Hepatic stellate cell (primary cell): ENCODE data around the gene TMEM168.
"Not testable (repeated sequence)": the region's sequence is repeated elsewhere in the genome, so short reads cannot be mapped to it uniquely, and the experiment has no call there.

Experiments
- DNase-seq: peaks from one replicate; pipeline ENCODE4 v3.0.0; 2011; ENCODE audit warnings: low spot score

The TMEM168 gene

GRCh38 chr7:112789817-112790585 lies at the start of gene TMEM168:
Gene TMEM168, minus strand, starts transcription at chr7:112790393. Its CDS starts 5,568 bp downstream, at chr7:112784825.
- DNase-seq, result peak; percentile 57

GRCh38 chr7:112835928-112836327 lies 45.7 kb upstream of the TMEM168 start:
- not testable (repeated sequence) for DNase-seq

DNA sequence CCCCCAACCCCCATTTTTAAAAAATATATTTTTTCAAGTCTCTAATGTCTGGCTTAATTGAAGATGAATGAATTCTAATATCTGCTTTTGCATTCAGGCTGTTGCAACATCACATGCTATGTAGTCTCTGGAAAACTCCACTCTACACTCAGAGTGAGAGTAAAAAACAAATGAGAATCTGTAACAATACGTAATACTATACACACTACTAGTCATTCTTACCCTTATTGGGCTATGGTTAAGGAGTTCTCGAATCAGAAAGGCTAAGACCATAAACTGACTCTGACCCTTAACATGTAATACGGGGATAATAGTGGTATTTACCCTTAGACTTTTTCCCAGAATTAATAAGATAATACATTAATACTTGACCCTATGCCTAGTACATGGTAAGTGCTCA lies 42.9 kb upstream of the TMEM168 start:
- no peak for DNase-seq

DNA sequence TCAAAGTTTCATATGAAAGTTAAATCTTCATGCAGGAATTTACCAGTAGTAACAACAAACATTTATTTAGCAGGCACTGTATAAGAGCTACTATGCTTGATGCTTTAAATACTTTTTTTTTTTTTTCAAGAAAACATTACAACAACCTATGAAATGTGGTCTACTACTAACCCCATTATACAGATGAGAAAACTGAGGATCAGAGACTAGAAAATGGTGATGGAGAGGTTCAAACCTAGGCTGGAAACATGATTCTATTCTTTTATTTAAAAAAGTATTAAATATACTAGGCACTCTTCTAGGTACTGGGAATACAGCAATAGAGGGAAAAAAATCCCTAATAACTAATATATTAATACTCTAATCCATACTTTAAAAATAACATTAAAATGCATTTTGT lies 40.6 kb upstream of the TMEM168 start:
- DNase-seq, result no peak

GRCh38 chr7:112828696-112829095 lies 38.5 kb upstream of the TMEM168 start:
- no peak for DNase-seq

GRCh38 chr7:112821345-112821744 lies 31.2 kb upstream of the TMEM168 start:
- no peak for DNase-seq

GRCh38 chr7:112819536-112819935 lies 29.3 kb upstream of the TMEM168 start:
- no peak for DNase-seq

DNA sequence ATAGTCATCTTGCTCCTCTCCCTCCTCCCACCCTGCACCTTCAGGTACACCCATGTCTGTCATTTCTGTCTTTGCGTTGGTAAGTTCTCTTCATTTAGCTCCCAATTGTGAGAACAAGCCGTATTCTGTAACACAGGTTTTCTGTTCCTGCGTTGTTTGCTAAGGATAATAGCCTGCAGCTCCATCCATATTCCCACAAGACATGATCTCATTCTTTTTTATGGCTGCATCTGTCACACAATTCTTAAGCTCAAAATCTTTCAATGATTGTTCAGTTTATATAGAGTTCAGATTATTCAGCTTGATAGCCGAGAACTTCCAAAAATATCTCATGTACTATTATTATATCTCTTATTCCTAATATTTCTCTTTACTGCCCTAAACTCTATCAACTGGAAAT lies 16.0 kb upstream of the TMEM168 start:
- no peak for DNase-seq

- DNase-seq, result no peak
Measured at GRCh38 chr7:112802406-112802805, 12.2 kb upstream of the TMEM168 start.

- no peak for DNase-seq
Measured at GRCh38 chr7:112800486-112800885, 10.3 kb upstream of the TMEM168 start.

DNA sequence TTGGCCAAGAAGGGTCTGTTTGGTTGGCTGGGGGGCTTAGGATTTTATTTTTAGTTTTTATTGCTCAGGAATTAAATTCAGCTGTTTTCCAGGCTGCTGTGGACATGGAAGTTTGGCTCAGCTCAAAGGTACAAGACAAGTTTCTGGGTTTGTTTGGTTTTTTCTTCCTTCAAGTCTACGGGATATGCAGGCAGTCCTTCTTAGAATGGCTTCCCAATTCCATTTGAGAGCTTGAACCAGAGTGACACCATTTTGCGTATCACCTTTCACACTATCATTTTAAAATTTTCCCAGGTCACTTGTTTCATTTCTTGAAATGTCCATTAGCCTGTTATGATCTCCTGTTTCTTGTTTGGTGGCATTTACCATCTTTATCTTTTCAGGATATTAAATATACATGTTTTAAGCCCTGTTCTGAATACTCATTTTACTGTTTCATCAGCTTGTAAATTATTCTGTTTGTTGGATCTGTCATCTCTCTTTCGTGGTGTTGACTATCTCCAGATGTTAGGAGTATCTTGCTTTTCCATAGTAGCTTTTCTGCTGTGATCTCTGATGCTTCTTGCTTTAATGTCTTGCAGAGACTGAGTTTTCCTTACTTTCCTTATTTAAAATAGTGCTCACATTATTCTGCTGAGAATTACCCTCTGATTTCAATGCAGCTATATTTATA lies 9.4 kb upstream of the TMEM168 start:
- no peak for DNase-seq

DNA sequence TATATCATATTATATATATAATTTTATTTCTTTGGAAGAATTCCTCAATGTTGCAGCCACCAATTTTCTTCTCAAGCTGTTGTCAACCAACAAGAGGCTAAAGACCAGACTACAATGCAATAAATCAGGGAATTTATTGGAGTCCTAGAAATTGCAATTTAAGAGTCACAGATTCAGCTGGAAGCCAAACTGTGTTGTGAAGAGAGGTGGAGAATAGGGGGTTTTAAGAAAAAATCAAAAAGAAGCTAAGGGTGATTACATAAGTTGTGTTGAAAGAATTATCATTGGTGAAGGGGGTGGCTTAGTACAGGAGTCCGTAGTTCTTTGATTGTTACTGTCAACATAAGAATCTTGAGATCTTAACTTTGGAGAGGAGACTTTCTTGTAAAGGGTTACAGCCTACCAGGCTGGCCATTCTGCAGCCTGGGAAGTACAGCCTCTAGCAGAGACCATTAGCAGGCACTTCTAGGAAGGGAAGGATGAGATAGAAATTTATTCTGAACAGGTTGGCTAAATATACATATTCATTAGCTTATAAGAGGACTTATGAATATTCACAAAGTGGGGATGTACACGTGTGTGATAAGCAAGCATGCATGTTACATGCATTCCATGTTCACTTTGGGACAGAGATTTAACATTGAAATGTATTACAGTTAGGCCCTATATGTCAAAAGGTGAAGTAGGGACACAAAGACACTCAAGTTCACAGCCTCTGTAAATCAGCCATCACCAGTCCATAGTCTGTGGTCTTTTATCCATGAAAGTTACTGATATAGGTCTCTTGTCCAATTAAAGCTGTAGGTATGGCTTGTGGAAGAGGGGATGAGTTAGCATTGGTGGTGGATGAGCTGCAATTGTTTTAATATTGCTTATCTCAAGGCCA lies 8.3 kb upstream of the TMEM168 start:
- DNase-seq, result no peak

GRCh38 chr7:112796552-112796951 lies 6.4 kb upstream of the TMEM168 start:
- DNase-seq, result not testable (repeated sequence)

GRCh38 chr7:112792441-112792840 lies 2.2 kb upstream of the TMEM168 start:
- no peak for DNase-seq

GRCh38 chr7:112791465-112792168 lies 1.4 kb upstream of the TMEM168 start:
- no peak for DNase-seq

DNA sequence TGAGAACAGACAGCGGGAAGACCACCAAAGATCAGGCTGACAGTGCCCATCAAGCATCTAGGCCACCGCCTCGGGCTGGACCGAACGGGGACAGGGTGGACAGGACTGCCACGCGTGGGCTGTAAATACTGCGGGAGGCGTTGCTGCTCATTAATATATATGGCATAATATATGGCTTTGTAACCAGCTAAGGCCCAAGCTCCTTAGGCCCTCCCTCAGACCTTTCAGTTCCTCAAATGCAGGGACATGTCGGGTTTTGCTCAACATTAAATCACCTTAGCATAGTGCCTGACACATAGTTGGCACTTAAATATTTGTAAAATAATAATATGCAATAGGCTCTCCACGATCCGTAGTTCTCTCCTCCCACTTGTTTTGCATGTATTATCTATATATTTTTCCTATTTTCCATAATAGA lies 402 bp upstream of the TMEM168 start:
- DNase-seq, result no peak

DNA sequence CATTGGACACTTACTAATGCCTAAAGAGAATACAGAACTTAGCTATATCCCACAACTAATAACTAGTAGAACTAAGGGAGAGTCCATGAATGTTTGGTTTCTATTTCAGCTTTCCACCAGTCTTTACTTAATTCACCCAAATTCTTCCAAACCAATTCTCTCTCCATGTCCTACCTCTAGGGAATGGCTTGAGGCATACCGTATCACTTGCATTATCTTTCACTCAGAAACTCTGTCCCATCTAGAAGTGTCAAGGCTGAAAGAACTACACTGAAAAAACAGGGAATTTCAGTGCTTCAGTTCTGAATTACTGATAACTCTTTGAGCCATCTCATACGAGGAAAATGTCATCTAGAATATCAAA lies 758 bp downstream of the TMEM168 start:
- peak; percentile 13 for DNase-seq

- no peak for DNase-seq
Measured at GRCh38 chr7:112788778-112789343, 1.3 kb downstream of the TMEM168 start.

- DNase-seq, result no peak
Measured at GRCh38 chr7:112784603-112785002, 5.6 kb downstream of the TMEM168 start.

GRCh38 chr7:112782498-112782897 lies 7.7 kb downstream of the TMEM168 start:
- DNase-seq, result no peak

DNA sequence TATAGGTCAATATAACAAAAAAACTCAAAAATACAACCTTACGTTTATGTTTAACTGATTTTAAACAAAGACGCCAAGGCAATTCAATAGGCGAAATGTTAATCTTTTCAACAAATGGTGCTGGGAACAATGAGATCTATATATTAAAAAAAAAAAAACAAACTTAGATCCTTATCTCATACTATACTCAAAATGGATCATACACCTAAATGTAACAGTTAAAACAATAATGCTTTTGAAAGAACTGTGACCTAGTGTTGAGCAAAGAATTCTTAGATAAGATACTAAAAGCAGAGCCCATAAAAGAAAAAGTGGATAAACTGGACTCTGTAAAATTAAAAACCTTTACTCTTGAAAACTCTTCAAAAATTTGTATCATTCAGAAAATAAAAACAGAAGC lies 8.6 kb downstream of the TMEM168 start:
- no peak for DNase-seq

GRCh38 chr7:112781110-112781509 lies 9.1 kb downstream of the TMEM168 start:
- DNase-seq, result no peak
